Dermis blood vessel endothelial cell (primary cell): ENCODE results near the gene GPR84. TPM values are rescaled to one million over a fixed set of nuclear protein-coding genes. Genes with fewer than 3 reads are reported as not detected.
"Not testable (repeated sequence)": the region's sequence is repeated elsewhere in the genome, so short reads cannot be mapped to it uniquely, and the experiment has no call there.

ENCODE experiments used
- DNase-seq: peaks from one replicate; pipeline ENCODE4 v3.0.0; 2010
- total RNA-seq: library from RNA; depleted of rRNA; stranded (reverse); fragments of >200 nt; gene quantifications from 2 replicates; pipeline ENCODE4 v1.2.3, GENCODE V29; 2014

GPR84 gene
- total RNA-seq, 1 donor from 2014 or later, result under 0.01 TPM

DNA sequence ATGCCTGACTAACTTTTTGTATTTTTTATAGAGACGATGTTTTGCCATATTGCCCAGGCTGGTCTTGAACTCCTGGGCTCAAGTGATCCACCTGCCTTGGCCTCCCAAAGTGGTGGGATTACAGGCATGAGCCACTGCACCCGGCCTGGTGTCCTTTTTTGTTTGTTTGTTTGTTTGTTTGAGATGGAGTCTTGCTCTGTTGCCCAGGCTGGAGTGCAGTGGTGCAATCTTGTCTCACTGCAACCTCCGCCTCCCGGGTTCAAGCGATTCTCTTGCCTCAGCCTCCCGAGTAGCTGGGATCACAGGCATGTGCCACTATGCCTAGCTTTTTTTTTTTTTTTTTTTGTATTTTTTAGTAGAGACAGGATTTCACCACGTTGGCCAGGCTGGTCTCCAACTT lies 10.0 kb downstream of the GPR84 start:
- DNase-seq, result not testable (repeated sequence)

DNA sequence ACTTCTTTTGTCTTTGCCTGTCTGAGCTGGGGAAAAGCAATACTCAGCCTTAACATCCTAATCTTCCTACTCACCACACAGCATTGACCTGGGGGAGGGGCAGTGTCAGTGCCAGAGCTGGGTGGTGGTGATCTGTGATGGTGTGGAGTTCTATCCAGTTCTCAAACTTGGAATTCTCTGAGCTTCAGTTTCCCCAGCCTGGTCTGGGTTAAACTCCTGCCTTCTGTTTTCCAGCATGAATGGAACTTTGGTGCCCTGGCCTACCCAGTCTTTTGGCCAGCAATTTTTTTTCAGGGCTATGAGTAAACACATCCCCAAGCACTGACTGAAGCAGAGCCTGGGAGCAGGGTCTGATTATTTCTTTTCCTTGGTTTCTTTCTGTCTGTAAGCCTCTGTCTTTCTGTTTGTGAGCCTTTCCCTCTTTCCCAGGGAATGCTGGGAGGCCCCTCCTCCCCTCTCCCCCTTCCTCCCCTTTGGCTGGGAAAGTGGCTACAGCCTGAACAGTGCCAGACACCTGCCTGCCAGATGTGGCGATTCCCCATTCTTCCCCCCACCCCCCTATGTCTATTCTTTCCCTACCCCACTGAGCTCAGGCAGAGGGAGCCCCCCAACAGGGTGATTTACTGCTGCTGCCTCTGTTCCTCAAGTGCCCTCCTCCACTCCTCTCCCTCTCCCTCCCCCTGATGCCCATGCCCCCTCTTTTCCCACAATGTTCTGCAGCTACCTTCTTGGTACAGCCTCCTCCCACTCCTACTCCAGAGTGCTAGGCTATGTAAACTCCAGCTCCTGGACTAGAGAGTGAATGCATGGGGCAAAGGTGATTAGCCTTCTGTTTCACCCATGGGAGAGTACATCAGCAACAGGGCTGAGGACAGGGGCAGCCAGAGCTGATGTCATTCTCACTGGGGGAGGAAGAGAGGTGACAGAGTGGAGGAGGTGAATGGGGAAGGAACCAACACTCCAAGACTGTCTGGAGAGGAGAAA lies 11.1 kb downstream of the GPR84 start:
- no peak for DNase-seq

GRCh38 chr12:54352022-54352531 lies 12.2 kb downstream of the GPR84 start:
- no peak for DNase-seq

DNA sequence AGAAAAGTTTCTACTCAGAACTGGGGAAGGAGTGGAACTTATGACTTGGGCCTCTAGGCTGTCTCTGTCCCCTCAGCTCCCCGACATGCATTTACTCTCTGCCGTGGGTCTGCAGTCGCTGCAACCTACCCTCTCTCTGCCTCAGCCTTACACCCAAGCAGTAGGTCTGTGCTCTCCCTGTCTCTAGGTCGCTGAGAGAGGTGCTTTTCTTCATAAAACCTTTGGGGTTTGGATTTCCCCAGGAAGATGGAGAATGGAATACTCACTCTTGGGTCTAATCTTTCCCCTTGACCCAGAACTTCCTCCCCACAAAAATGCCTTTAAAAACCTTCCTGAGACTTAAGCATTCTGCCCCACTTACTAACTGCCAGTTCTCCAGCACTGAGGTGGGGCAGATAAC lies 12.9 kb downstream of the GPR84 start:
- no peak for DNase-seq

- no peak for DNase-seq
Observed at GRCh38 chr12:54350743-54351142, 13.5 kb downstream of the GPR84 start.

DNA sequence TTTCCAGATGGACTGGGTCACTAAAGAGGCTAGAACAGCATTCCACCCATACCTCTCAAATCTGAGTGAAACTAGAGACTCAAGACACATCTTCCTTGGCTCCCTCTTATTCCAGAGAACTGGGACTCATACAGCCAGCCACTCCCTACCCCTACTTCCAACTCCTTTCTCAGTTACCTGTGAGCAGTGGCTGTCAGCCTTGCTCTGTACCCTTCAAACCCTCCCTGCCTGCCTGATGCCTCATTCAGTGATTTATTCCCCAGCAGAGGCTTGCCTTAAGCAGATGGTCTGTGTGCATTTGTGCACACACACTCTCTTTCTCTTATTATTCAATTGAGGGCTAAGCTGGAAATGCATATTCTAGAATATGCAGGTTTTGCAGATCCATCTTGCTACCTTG lies 14.6 kb downstream of the GPR84 start:
- DNase-seq, result no peak

DNA sequence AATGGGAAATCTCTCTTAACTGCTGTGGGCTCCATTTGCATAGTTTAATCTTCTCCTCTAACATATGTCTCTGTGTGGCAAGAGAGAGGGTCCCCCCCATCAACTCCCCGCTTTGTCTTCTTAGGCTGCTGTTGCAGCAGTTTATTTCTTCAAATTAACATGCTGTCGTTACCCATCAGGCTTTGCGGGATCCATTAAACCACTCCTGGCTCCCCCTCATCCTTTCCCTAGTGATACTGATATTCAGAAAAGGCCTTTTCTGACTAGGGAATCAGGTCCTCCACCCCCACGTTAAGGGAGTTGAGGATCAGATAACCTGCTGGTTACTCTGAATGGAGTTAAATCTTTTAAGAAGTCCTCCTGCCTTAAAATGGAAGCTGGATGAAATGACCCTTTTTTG lies 15.2 kb downstream of the GPR84 start:
- DNase-seq, result no peak

- DNase-seq, result no peak
Observed at GRCh38 chr12:54341378-54342300, 22.6 kb downstream of the GPR84 start.

DNA sequence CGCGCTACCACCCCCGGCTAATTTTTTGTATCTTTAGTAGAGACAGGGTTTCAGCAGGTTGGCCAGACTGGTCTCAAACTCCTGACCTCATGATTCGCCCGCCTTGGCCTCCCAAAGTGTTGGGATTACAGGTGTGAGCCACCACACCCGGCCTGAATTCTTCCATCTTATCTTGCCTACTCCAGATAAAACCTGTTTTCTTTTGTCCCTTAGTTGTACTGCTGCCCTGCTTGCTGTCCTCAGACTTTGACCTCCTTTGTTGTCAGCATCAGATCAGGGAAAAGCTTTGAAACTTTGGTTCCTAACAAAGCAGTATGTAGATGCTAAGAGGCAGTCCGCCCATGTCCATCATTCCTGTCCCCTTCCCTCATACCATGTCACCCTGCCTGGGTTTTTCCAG lies 23.4 kb downstream of the GPR84 start:
- DNase-seq, result no peak

DNA sequence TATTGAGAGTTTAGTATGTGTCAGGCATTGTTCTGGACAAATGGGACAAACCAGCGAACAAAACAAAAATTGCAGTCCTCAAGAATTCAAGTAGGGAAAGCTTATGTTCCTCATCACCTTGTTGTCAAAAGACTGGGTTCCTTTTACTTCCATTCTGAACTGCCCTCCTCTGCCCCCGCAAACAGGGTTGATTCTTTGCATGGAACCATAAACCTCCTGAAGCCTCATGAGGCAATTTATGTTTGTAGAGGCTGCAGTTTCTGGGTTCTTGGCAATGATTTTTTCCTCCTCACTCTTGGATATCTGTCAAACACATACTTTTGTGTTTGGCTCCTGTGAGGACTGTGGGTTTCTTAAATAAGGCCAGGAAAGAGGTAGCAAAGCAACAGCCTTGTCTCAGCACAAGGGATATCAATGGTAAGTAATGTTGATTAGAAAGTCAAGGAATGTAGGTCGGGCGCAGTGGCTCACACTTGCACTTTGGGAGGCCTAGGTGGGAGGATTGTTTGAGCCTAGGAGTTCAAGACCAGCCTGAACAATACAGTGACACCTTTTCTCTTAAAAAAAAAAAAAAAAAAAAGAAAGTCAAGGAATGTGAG lies 25.5 kb downstream of the GPR84 start:
- DNase-seq, result no peak

- DNase-seq, result no peak
Observed at GRCh38 chr12:54337854-54338650, 26.2 kb downstream of the GPR84 start.

DNA sequence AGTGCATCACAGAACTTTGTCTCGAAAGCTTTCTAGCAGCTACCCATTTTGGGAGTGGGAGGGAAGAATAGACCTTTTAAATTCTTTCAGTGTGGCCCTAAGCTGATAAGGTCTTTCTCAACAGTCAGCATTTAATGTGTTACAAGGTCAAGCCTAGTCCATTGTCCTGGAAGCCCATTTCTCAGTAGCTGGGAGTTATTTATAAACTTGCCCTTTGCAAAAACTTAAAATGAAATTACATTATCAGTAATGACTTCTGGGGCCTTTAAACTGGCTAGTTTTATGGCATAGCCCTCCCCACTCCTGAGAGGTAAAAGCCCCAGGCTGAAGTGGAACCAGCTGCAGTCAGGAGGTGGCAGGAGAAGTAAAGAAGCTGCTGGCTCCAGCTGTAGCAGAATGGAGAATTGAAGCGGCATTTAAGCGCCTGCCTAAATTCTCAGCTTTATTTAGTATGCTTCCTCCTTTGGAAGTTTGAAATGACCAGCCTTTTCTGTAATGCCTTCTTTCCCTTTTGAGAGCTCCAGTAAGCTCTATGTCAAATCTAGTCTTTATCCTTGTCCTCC lies 26.9 kb downstream of the GPR84 start:
- DNase-seq, result no peak

DNA sequence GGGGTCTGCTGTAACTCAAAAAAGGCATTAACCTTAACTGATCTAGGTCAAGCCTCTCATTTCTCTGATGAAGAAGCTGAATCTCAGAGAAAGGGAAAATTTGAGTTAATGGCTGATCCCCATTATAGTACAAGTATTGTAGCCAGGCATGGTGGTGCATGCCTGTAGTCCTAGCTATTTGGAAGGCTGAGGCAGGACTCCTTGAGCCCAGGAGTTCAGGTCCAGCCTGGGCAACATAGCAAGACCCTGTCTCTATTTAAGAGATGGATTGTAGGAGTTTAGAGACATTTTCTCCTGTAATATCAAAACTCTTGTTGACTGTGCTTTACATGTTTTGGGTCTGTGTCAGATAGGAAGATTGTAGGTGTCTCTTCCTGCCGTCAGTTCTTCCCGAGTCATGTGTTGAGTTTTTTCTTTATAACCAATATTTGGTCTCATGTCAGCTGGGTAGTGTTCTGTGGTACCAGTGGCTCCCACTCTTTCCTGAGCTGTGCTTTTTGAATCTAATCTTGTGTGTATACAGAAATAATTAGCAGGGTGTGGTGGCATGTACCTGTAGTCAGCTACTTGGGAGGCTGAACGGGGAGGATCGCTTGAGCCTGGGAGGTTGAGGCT lies 30.8 kb downstream of the GPR84 start:
- no peak for DNase-seq

DNA sequence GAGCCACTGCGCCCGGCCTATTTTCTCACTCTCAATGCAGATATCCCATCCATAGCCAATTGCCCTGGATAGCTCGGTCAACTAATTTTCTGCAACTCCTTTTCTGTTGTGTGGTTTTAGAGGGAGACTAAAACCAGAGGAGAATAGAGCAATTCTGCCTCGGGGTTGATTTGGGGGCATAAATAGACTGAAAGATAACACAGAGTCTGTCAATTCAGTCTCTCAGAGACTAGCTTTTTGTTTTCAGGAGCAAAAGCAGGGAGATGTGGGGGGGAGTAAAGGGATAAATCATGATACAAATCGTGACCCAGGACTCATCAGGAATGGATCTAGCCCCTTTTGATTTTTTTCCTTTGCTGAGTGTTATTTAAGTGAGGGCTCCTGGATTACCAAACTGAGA lies 32.8 kb downstream of the GPR84 start:
- no peak for DNase-seq

GRCh38 chr12:54330442-54330841 lies 33.8 kb downstream of the GPR84 start:
- no peak for DNase-seq

- peak; percentile 39 for DNase-seq
Observed at GRCh38 chr12:54329759-54330158, 34.5 kb downstream of the GPR84 start.

DNA sequence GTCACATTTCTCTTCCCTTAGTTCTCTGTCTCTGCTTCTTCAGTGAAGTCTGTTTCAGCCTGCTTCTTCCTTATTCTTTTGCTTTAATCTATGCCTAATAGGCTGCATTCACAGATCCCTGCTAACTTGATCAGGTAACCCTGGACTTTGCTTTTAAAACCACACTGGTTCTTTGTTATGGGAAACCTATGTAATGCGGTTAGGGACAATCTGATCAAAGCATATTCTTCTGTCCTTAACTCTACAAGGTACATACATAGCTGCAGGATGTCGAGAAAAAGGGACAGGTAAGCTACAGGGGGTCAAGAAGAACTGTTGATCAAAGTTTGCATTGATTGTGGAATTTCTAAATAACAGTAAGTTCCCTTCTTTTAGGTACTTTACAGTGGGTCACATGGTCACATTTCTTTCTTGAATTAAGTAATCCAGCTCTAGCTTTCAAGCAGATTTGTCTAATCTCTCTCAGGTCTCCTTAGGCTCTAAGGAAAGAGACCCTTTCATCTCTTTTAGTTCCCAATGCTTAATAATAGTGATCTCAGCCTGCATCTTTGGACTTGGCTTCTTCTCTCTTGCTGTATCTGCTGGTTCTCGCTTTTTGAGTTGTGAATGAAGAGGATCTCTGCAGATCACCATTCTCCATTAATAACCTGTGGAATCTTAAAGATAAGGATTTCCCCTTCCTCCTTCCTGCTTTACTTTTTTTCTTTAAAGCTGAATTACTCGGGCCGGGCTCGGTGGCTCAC lies 35.5 kb downstream of the GPR84 start:
- no peak for DNase-seq

DNA sequence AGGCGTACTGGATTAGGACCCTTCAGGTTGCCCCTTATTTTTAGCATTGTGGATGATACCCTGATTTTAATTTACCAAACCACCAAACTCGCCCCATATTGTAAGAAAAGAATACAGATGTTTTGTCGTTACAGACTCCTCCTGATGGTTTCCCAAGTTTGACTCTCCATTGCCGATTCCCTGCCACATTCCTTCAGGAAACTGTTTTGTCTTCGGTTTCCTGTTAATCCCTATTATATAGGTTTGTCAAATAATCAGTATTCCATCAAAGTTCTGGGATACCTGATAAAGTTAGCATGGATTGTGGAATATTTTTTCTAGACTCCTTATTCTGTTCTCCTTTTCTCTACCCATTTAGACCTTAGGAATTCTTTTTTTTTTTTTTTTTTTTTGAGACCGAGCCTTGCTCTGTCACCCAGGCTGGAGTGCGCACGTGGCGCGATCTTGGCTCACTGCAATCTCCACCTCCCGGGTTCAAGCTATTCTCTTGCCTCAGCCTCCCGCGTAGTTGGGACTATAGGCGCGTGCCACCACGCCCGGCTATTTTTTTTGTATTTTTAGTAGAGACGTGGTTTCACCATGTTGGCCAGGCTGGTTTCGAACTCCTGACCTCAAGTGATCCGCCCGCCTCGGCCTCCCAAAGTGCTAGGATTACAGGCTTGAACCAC lies 38.7 kb downstream of the GPR84 start:
- DNase-seq, result not testable (repeated sequence)

GRCh38 chr12:54324617-54325441 lies 39.5 kb downstream of the GPR84 start, which contains the start of gene COPZ1:
TSS of gene COPZ1 (plus strand) at chr12:54325131. CDS start at chr12:54325164, 33 bp downstream.
- peak; percentile 99 for DNase-seq
